NCI-H128 (cell line): Measurements from ENCODE around the gene PLAU.
"Not testable (repeated sequence)": the region's sequence is repeated elsewhere in the genome, so short reads cannot be mapped to it uniquely, and the experiment has no call there.

ENCODE experiments used
- DNase-seq: peaks from one replicate; lab custom pipeline; 2025; ENCODE audit not compliant: unreplicated experiment; lab: John Stamatoyannopoulos, UW

Gene PLAU

DNA sequence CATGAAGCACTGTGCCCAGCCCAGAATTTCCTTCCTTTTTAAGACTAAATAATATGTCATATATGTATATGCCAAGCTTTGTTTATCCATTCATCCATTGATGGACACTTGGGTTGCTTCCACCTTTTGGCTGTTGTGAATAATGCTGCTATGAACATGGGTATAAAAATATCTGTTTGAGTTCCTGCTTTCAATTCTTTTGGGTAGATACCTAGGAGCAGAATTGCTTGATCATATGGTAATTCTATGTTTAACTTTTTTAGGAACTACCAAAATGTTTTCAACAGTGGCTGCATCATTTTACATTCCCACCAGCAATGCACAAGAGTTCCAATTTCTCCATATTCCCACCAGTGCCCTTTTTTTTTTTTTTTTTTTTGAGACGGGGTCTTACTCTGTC lies 13.2 kb upstream of the PLAU start:
- no peak for DNase-seq

DNA sequence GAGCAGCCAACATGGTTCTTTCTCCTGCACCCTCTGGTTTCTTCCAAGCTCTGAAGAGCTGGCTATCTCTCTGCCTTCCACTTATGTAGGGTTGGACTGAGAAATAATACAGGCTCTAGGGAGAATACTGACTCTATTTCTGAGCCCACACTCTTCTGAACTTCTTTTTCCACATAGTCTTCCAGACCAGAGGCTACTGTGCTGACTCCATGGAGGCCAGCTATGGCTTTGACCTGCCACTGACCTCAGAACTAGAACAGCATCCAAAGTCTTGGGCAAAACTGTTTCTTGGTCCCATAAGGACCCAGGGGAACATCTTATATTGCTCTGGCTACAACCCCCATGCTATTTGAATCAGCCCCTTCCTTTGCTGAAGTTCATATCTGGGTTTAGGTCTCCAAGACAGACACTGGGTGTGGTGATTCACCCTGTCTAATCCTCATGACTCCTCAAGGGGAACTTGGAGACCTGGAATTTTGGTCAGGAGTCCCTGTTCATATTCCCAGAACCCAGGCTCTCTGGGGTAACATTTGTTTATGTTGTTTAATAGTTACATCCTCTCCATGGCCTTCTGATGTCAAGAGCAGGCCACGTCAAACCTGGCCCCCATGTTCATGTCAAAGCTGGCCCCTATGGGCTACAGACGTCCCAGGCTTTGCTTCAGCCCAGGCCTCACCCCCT lies 12.1 kb upstream of the PLAU start:
- DNase-seq: no peak

DNA sequence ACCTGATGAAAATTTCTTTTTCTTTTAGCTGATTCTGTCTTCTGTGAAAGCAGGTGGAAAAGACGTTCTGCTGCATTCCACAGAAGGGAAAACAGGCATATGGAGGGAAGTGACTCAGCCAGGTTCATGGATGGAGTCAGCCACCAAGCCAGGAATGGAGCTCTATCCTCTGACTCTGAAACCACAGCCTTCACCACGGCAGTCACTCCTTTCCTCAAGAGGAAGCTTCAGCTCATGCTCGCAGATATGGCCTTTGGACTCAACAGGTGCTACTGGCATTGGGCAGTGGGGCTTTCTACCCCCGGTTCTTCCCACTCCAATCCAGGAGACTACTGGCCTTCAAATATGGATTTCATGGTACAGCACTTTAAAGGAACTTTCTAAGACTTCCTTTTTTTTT lies 11.5 kb upstream of the PLAU start:
- no peak for DNase-seq

DNA sequence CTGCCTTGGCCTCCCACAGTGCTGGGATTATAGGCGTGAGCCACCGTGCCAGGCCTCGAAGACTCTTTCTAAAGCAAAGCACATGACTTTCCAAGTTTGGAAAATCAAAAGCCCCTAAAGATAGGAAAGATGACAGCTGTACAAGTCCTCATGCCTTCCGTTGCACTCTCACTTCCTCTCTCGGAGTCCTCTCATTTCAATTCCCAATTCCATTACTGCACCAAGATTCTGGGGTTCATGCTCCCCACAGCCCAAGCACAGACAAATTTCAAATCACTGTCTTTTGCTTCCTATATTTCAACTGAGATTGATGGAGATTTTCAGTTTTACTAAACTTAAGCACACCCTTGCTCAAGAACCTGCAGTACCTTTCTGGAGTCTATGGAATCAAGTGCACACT lies 10.9 kb upstream of the PLAU start:
- DNase-seq: no peak

DNA sequence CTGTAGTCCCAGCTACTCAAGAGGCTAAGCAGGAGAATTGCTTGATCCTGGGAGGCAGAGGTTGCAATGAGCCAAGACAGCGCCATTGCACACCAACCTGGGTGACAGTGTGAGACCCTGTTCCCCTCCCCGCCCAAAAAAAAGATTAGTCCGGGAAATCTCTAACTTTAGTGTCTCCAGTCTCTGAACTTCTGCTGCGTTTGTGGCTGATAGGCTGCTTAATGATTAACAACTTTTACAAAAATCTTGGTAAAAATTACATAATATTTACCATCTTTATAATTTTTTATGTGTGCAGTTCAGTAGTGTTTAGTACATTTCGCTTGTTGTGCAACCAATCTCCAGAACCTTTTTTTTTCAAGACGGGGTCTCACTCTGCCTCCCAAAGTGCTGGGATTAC lies 9.7 kb upstream of the PLAU start:
- DNase-seq: no peak

DNA sequence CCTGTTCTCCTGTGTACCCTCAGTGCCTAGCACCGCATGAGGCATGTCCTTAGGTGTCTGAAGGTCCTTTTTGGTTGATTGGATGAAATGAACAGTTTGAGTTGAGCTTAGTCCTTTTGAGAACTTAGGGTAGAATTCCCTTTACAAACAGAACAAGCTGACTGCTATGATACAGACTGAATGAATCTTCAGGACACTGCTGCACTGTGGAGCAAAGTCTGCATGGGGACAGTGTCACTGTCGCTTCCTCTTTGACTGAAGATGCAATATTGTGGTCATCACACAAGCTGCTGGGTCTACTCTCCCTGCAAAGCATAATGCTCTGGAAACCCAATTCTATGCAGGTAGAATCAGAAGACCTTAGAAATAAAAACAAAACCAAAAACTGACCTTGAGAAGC lies 8.6 kb upstream of the PLAU start:
- DNase-seq: no peak

DNA sequence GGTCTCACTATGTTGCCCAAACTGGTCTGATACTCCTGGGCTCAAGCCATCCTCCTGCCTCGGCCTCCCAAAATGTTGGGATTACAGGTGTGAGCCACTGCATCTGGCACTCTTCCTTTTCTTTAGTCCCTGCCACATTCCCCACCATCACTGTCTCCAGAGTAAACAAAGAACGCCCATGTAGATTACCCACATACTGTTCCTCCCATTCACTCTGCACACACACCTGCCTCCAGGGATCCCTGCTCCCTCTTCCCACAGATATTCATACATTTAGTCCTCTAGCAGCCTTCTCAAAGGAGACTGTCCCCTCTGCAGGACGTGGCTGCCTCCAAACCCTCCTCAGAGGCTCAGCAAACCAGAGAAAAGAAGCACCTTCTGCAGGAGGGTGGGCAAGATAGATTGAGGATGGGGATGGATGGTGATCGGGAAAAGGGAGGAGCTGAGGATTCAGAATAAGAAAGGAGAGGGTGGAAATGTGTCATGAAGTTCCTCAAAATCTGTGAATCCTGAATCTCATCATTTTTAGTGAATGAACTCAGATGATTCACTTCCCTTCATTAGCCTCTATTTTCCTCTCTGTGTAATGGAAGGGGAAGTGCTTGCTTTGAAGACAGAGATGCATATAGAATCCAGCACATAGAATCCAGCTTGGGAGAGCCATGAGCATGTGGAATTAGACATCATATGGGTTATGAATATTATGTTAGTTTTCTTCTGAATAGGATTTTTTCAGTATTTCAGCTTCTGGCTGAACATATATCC lies 5.5 kb upstream of the PLAU start:
- DNase-seq: no peak

DNA sequence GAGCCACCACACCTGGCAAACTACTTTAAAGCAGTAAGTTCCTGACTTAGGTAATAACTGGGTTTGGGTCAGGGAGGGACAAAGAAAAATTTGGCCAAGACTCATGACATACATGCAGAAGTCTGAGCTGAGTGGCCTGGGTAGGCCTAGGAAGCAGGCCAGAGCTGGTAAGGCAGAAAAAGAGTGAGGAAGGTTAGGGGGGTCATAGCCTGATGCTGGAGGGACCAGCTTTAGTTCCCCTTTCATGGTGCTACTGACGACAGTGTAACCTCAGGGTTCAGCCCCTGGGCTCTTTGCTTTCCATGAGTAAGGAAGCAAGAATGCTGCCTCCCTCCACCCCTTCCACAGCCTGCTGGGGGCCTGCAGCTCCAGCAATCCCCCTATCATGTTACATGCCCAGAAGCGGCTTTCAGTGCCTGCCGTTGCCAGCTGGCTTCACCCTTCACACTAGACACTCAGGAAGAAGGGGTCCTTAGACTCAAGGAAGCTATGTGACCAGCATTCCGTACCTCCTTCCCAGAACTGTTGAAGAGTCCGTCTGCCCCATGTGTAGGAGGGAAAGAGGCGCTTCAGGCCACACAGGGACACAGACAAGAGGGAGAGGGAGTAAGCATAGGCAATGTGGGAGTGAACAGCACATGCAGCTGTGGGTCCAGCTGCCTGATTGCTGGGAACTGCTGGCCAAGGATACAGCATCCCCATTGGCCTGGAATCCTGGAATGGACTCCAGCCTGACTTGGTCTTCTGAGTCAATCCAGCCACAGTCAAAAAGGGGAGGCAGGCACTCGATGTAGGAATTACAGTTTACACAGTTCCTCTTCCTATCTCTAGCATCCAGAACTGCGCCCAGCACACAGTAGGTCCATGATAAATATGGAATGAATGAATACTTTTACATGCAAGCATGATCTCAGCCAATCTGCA lies 4.1 kb upstream of the PLAU start:
- DNase-seq: no peak

DNA sequence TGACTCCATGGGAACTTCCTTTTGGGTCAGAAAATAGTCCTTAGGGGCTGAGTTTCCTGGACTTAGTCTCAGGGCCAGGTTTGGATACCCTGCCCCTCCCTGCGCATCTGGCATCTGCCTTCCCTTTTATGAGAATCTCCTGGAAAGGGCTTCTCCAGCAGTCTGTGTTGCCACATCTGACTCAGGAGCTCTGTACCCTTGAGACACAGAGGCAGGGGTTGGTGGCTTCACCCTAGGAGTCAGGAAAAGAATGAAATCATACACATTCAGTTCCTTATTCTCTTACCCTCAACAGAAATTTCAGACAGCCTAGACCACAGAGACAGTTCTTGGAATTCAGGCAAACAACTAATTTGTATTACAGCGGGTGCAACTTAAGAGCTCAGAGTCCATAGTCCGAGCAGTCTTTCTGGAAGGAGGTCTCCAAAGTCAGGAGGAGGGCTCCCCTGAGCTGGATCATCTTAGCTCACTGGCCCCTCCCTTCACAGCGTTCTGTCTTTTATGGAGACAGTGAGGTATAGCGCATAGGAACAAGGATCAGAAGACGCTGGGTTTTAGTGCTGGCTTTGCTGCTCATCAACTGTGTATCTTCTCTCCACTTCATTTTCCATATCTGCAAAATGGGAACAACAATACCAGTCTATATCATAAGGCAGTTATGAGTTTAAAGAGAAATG lies 3.0 kb upstream of the PLAU start:
- no peak for DNase-seq

DNA sequence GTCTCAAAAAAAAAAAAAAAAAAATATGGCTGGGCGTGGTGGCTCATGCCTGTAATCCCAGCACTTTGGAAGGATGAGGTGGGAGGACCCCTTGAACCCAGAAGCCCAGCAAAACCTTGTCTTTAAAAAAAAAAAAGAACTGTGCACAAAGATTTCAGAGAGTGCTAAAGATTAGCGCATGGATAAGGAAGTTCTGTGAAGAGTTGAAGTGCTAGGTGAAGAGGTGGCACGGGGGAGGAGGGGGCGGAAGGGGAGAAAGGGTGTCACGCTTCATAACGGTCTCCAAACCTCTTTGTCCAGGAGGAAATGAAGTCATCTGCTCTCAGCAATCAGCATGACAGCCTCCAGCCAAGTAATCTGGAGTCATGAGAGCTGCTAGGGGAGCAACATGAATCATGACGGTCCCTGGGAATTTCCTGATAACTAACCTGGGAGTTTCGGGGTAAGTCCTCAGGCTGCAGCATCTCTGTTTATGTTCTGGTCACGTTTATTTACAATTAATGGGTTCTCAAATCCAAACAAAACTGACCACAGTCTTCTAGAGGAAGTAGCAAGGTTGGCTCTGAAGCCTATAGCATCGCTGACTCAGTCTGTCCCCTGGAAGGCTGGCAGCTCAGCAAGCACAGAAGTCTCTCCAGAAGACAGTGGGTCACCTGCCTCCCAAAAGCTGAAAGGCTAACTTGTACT lies 1.9 kb upstream of the PLAU start:
- DNase-seq: no peak

DNA sequence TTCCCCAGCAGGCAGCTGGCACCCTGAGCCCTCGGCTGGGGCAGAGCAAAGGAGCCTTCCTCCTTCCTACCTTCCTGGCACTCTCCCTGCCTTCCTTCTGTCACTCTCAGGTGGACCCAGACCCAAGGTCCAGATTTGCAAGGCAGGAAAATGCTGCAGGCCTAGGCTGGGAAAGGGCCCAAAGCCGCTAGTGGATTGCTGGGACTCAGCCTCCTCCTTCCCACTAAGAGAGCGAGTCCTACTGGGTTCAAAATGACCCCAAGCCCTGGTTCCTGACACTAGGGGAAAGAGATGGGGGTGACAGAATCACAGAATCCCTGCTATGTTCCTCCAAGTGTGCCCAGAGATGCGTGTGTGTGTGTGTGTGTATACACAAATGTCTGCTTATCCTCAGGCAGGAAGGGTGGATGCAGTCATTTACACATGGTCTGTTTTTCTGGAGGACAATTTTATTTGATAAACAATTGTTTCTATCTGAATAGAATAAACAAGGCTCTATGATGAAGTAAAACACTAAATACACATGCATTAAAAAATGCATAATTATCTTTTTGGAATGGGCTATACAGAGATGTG lies 1.3 kb upstream of the PLAU start:
- DNase-seq: no peak

DNA sequence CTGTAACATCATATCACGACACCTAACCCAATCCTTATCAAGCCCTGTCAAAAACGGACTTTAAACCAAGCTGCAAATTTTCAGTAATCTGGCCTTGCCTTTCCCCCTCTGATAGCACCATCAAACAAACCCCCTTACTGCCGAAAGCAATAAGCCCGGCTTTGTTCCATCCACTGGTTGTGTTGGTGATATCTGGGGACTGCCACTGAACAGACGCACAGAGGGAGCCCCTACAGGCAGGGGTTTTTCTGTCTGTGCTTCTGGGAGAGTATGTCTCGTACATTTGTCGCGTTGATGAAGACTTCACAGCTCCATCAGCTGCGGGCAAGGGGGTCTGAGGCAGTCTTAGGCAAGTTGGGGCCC lies 550 bp upstream of the PLAU start:
- no peak for DNase-seq

DNA sequence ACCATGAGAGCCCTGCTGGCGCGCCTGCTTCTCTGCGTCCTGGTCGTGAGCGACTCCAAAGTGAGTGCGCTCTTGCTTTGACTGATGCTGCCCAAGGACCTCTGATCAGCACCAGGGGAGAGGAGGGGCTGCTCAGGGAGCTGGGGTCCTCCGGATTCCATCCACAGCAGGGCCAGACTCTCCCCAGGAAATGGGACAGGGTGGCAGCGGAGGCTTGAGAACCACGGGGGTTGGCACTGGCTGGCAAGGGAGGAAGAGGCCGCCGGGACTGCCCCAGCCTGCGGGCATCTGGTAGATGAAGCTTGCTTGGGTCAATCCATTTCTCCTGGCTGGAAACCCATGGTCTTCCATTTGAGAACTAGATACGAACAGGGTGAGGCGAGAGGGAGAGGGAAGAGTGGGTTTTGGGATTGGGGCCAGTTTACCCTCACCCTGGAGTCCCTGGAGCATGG lies 647 bp downstream of the PLAU start:
- no peak for DNase-seq

DNA sequence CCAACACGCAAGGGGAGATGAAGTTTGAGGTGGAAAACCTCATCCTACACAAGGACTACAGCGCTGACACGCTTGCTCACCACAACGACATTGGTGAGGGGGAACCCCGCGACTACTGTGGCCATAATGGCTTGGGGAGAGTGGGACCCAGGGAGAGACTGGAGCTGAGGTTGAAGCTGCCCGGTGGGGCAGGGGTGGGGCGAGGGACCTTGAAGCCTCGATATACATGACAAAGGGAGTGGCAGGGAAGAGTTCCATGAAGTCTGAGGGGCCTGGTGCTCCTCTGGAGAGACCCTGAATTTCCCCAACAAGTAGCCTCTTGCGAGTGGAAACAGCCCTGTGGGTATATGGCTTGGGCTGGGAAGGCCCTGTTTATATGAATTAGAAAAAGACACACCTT lies 3.1 kb downstream of the PLAU start:
- DNase-seq: no peak

DNA sequence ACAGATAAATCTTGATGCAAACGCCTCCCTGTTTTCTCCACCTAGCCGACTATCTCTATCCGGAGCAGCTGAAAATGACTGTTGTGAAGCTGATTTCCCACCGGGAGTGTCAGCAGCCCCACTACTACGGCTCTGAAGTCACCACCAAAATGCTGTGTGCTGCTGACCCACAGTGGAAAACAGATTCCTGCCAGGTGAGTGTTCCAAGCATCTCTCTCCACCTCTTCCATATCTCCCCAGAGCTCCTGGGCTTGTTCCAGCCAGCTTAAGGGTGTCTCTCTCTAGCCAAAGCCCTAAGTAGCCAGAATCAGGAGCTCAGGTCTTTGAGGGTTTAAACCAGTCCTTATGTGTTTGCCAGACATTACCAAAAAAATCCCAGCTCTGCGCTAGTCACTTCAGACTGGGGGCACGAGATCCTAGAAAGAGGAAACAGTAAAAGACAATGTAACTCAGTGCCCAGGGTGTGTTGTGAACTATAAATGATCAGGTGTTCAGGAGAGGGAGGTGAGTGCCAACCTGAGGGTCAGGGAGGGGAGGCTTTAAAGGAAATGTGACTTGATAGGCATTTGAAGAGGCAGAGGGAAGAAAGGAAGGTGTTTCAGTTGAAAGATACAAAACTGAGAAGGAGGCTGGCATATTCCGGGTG lies 4.4 kb downstream of the PLAU start:
- no peak for DNase-seq

DNA sequence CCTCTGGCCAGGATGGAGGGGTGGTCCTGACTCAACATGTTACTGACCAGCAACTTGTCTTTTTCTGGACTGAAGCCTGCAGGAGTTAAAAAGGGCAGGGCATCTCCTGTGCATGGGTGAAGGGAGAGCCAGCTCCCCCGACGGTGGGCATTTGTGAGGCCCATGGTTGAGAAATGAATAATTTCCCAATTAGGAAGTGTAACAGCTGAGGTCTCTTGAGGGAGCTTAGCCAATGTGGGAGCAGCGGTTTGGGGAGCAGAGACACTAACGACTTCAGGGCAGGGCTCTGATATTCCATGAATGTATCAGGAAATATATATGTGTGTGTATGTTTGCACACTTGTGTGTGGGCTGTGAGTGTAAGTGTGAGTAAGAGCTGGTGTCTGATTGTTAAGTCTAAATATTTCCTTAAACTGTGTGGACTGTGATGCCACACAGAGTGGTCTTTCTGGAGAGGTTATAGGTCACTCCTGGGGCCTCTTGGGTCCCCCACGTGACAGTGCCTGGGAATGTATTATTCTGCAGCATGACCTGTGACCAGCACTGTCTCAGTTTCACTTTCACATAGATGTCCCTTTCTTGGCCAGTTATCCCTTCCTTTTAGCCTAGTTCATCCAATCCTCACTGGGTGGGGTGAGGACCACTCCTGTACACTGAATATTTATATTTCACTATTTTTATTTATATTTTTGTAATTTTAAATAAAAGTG lies 6.0 kb downstream of the PLAU start:
- no peak for DNase-seq

DNA sequence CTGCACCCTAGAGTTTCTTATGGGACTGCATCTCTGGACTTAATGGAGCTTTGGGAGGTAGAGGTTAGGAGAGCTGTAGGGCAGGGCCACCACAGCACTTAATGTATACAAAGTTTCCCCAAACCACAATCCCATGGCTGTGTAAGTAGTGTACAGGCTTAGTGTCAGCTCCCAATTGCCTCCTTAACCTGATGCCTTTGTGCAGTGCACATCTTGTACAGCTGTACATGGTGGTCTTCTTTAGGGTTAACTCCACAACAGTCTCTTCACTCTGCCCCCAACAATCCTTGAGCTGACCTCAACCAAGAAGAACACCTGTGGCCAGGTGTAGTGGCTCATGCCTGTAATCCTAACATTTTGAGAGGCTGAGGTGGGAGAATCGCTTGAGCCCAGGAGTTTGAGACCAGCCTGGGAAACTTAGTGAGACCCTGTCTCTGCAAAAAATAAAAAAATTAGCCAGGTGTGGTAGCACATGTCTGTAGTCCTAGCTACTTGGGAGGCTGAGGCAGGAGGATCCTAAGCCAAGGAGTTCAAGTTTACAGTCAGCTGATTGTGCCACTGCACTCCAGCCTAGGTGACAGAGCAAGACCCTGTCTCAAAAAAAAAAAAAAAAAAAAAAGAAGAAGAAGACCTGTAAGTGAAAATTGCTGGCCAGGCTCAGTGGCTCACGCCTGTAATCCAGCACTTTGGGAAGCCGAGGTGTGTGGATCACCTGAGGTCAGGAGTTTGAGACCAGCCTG lies 6.8 kb downstream of the PLAU start:
- DNase-seq: no peak

DNA sequence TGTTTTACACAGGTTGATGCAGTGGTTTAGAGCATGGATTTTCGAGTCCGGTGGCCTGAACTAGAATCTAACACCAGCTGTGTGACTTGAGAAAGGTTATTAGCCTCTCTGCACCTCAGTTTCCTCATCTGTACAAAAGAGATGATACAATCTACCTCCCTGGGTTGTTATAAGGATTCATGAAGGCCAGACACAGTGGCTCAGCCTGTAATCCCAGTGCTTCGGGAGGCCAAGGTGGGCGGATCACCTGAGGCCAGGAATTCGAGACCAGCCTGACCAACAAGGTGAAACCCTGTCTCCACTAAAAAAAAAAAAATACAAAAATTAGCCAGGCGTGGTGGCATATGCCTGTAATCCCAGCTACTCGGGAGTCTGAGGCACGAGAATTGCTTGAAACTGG lies 8.5 kb downstream of the PLAU start:
- not testable (repeated sequence) for DNase-seq

DNA sequence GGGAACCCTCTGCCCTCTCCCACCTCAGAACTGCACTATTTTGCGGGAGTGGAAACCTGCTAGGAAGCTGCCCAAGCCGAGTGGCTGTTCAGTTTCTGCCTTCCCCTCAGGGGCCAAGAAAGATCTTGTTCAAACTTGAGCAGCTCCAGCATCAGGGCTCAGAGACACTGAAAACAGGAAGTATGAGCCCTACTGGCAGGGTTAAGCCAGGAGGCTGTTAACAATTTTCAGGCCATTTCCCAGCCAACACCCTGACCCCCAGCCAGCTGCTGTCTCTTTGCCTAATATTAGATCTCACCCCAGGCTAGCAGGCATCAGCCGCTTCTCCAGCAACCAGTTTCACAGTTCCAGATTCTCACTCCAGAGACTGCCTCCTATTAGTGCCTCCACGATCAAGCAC lies 9.2 kb downstream of the PLAU start:
- no peak for DNase-seq
